GM12892 (cell line): ENCODE results near the gene VMP1.

ENCODE experiments used
- POLR2A ChIP-seq: IDR thresholded peaks from 2 replicates; pipeline ENCODE4 v1.6.1; 2011; ENCODE audit warnings: low read depth, low read length, control low read depth
- POLR2AphosphoS5 ChIP-seq: IDR thresholded peaks from 2 replicates; pipeline ENCODE4 v1.6.1; 2011; ENCODE audit warnings: low read depth, low read length, control low read depth
- TAF1 ChIP-seq: IDR thresholded peaks from 2 replicates; pipeline ENCODE4 v1.6.1; 2011; ENCODE audit warnings: low read depth, mild to moderate bottlenecking, control low read depth, low read length, borderline replicate concordance

DNA sequence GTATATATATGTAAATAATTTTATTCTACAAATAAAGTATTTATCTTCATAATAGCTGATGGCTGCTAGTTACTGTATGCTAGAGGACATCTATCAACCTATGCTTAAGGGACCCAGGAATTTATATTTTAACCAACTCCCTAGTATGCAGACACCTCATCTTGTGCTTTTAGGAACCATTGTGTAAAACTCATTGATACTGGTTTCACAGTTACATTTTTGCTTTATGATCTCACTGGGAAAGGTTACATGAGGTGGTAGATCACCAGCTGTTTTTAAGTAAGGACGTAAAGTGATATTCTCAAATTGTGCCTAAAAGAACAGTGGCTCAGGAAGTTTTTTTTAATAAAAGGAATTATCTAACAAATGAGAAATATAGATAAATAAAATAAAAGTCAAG lies 56.4 kb downstream of the VMP1 start:
- TF ChIP-seq POLR2AphosphoS5 (no peak), TAF1 (no peak), POLR2A (no peak)
